ENCODE results near the gene NRROS. TPM values are rescaled to one million over a fixed set of nuclear protein-coding genes. Genes with fewer than 3 reads are reported as not detected.

Gene NRROS
- total and polyA plus RNA-seq, 4 experiments from 2014 or later = 4.6 to 20.0 (median 11.9) TPM

DNA sequence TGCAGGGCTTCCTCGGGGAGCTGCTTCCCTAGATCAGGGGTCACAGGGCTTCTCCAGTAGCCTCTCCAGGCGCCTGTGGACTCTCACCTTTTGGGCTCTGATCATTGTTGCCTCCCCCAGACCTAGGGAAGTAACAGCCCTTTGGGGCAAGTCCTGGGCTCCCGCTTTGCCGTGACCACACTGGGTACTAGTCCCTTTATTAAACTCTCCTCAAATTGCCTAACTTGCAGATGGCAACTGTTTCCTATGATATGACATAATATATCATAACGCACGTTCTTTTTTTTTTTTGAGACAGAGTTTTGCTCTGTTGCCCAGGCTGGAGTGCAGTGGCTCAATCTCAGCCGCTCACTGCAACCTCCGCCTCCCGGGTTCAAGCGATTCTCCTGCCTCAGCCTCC lies 17.9 kb upstream of the NRROS start:
- no peak overlapping the region for H3K27ac Mint-ChIP-seq
- H3K9me3 Mint-ChIP-seq = no peaks in the 10 kb centered on the region
- Histone ChIP-seq H3K27me3 (ENCODE audit: insufficient read depth, low read length) (no peaks in the 10 kb centered on the region), H3K27ac (ENCODE audit: low read depth, low read length) (no peak overlapping the region), H3K4me3 (ENCODE audit: low read length in 2 of 2) (no peak overlapping the region), H3K9me3 (ENCODE audit: control insufficient read depth in 1 of 2, low read length in 2 of 2) (no peaks in the 10 kb centered on the region), H3K36me3 (ENCODE audit: insufficient read depth, low read length) (no peaks in the 10 kb centered on the region), H3K4me1 (ENCODE audit: insufficient read depth, low read length) (peaks cover 14% of the 10 kb centered on the region)
- H3K4me1 Mint-ChIP-seq = peaks cover 13 to 30% (median 20%) of the 10 kb centered on the region in 4 donors
- ChIA-PET CTCF (ENCODE audit: partially characterized antibody) (interaction anchor here (1.8 kb wide), 1 partner anchor 12 kb away, joined by 10 read pairs; no protein-coding TSS in a partner anchor), POLR2A (ENCODE audit: partially characterized antibody) (interaction anchor here (0.9 to 1.7 kb wide), 2 partner anchors 9 to 10 kb away, joined by 3 to 4 read pairs; no protein-coding TSS in a partner anchor)
- no peaks in the 10 kb centered on the region for H3K27me3 Mint-ChIP-seq
- H3K4me3 Mint-ChIP-seq = no peak overlapping the region
- H3K36me3 Mint-ChIP-seq = no peaks in the 10 kb centered on the region
- intact Hi-C loops (cut with micrococcal nuclease) = no loop called here
- DNase-seq = no peak

DNA sequence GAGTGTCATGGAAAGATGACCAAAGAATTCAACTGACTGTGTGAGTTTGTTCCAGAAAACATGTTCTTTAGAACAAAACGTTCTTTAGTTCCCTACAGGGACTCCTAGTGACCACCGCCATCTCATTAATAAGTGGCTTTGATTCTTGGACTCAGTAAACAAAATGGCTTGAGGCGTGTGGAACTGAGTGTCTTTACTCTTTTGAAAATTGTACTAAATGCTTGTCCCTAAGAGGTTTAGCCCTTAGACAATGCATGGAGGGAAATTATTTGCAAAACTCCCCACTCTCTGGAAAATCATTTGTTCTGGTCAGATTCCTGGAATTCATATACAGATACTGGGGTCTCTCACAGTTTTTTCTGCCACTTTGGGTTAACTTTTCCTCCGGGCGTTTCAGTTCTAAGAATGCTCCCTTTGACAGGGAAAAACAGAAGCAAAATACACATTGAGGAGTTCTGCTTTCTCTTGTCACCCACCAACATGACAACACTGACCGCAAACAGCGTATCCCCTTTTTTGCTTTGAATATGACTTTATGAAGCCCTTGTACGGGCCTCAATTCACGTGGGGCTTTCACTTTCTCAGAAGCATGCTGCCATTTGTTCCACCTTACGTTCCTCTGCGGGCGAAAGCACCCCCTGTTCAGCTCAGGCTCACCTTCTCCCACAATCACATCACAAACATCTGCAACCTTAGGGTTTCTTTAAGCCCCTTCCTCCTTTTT lies 15.3 kb upstream of the NRROS start:
- no peak for DNase-seq
- no peak overlapping the region for H3K4me3 ChIP-seq (ENCODE audit: low read length in 2 of 2)
- POLR2A ChIA-PET (ENCODE audit: partially characterized antibody) = interaction anchor here (0.6 to 1.9 kb wide), 4 partner anchors 8 to 15 kb away, joined by 3 to 8 read pairs (median 4); partner anchors contain the start of gene NRROS
- peaks cover 11 to 26% (median 20%) of the 10 kb centered on the region in 4 donors for H3K4me1 Mint-ChIP-seq
- H3K27me3 ChIP-seq (ENCODE audit: insufficient read depth, low read length) = no peaks in the 10 kb centered on the region
- H3K27me3 Mint-ChIP-seq = no peaks in the 10 kb centered on the region
- no peaks in the 10 kb centered on the region for H3K36me3 ChIP-seq (ENCODE audit: insufficient read depth, low read length)
- peaks cover 17% of the 10 kb centered on the region for H3K4me1 ChIP-seq (ENCODE audit: insufficient read depth, low read length)
- intact Hi-C loops (cut with micrococcal nuclease) = no loop called here
- no peaks in the 10 kb centered on the region for H3K9me3 Mint-ChIP-seq
- peak overlapping the region; percentile 77 to 87 (median 83) for H3K4me3 Mint-ChIP-seq
- no peaks in the 10 kb centered on the region for H3K36me3 Mint-ChIP-seq
- peak overlapping the region in 6 of 7 donors; percentile 37 to 92 (median 82) for H3K27ac Mint-ChIP-seq
- CTCF ChIA-PET (ENCODE audit: partially characterized antibody) = interaction anchor here (1.1 to 1.4 kb wide), 3 partner anchors 8 to 14 kb away, joined by 3 to 6 read pairs (median 5); no protein-coding TSS in a partner anchor
- H3K9me3 ChIP-seq (ENCODE audit: control insufficient read depth in 1 of 2, low read length in 2 of 2) = no peaks in the 10 kb centered on the region
- no peak overlapping the region for H3K27ac ChIP-seq (ENCODE audit: low read depth, low read length)

DNA sequence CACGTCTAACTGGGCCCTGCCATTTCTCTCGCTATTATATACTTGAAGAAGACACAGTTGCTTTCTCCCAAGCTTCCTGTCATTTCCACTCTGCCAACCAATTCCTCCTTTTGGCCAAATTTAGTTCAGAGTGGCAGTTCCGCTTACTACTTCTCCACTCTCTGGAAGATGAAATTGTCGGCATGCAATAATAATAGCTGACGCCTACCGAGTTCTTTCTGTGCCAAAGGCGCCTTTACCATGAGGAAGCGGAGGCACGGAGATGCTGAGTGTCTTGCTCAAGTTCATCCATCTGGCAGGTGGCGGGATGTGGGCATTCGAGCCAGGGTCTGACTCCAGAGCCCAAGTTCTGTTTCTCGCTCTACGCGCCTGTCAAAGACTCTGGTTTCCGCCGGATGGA lies 14.6 kb upstream of the NRROS start:
- DNase-seq = no peak
- no peaks in the 10 kb centered on the region for H3K27me3 ChIP-seq (ENCODE audit: insufficient read depth, low read length)
- H3K27ac ChIP-seq (ENCODE audit: low read depth, low read length) = no peak overlapping the region
- Mint-ChIP-seq H3K27me3 (no peaks in the 10 kb centered on the region), H3K36me3 (no peaks in the 10 kb centered on the region), H3K27ac (peak overlapping the region in 3 of 7 donors; percentile 37 to 83 (median 82)), H3K4me1 (peaks cover 14 to 31% (median 25%) of the 10 kb centered on the region in 4 donors), H3K4me3 (peak overlapping the region in 6 of 8 donors; percentile 80 to 87 (median 83)), H3K9me3 (no peaks in the 10 kb centered on the region)
- CTCF ChIA-PET (ENCODE audit: partially characterized antibody) = interaction anchor here (1.1 to 1.4 kb wide), 2 partner anchors 12 to 15 kb away, joined by 3 to 6 read pairs; no protein-coding TSS in a partner anchor
- H3K4me3 ChIP-seq (ENCODE audit: low read length in 2 of 2) = no peak overlapping the region
- H3K9me3 ChIP-seq (ENCODE audit: control insufficient read depth in 1 of 2, low read length in 2 of 2) = no peaks in the 10 kb centered on the region
- peaks cover 24% of the 10 kb centered on the region for H3K4me1 ChIP-seq (ENCODE audit: insufficient read depth, low read length)
- POLR2A ChIA-PET (ENCODE audit: partially characterized antibody) = interaction anchor here (0.6 to 0.7 kb wide), 2 partner anchors 12 to 16 kb away, joined by 3 read pairs; no protein-coding TSS in a partner anchor
- intact Hi-C loops (cut with micrococcal nuclease) = no loop called here
- H3K36me3 ChIP-seq (ENCODE audit: insufficient read depth, low read length) = no peaks in the 10 kb centered on the region

DNA sequence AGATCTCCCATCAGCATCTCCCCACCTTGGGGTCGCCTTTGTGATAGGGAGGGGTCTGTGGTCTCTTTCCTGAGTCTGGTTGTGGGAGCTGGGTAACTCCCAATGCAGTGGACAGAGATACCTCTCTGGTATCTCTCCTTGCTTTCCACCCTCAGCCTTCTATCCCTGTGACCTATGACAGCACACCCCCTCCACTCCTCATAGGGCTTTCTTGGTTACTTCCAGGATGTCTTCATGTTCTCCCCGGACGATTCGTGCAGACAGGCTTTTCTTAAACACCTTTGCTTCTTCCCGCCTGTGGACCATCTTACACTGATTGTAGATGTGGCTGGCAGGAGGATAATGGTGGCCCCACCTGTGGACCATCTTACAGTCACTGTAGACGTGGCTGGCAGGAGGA lies 14.2 kb upstream of the NRROS start:
- Mint-ChIP-seq H3K4me1 (peaks cover 17 to 31% (median 27%) of the 10 kb centered on the region in 4 donors), H3K4me3 (peak overlapping the region in 2 of 8 donors; percentile 10 to 53), H3K27me3 (no peaks in the 10 kb centered on the region), H3K27ac (peak overlapping the region in 2 of 7 donors; percentile 10 to 81), H3K9me3 (no peaks in the 10 kb centered on the region), H3K36me3 (no peaks in the 10 kb centered on the region)
- Histone ChIP-seq H3K27ac (ENCODE audit: low read depth, low read length) (no peak overlapping the region), H3K27me3 (ENCODE audit: insufficient read depth, low read length) (no peaks in the 10 kb centered on the region), H3K9me3 (ENCODE audit: control insufficient read depth in 1 of 2, low read length in 2 of 2) (no peaks in the 10 kb centered on the region), H3K4me1 (ENCODE audit: insufficient read depth, low read length) (peaks cover 28% of the 10 kb centered on the region), H3K4me3 (ENCODE audit: low read length in 2 of 2) (no peak overlapping the region), H3K36me3 (ENCODE audit: insufficient read depth, low read length) (no peaks in the 10 kb centered on the region)
- DNase-seq = no peak
- ChIA-PET POLR2A (ENCODE audit: partially characterized antibody) (no interaction called here), CTCF (ENCODE audit: partially characterized antibody) (interaction anchor here (1.1 kb wide), 1 partner anchor 15 kb away, joined by 6 read pairs; no protein-coding TSS in a partner anchor)
- intact Hi-C loops (cut with micrococcal nuclease) = no loop called here

DNA sequence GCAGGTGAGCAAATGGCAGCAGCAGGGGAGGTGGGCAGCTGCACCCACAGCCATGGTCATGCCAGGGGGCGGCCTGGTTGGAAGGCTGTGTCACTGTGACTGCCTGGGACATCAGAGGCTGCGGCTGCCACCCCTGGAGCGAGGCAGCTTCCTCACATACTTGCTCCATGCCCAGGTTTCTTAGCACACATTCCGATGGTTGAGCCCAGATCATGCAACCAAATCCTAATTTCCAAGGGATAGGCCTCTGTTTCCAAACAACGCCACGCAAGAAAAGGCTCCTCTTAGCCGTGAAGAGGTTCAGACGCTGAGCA lies 11.6 kb upstream of the NRROS start:
- intact Hi-C loops (cut with micrococcal nuclease) = no loop called here
- Mint-ChIP-seq H3K27ac (no peak overlapping the region), H3K36me3 (peaks cover 0 to 3% of the 10 kb centered on the region in 2 donors), H3K4me1 (peaks cover 31 to 53% (median 43%) of the 10 kb centered on the region in 4 donors), H3K4me3 (no peak overlapping the region), H3K9me3 (no peaks in the 10 kb centered on the region), H3K27me3 (no peaks in the 10 kb centered on the region)
- no peaks in the 10 kb centered on the region for H3K9me3 ChIP-seq (ENCODE audit: control insufficient read depth in 1 of 2, low read length in 2 of 2)
- no peak for DNase-seq
- no peak overlapping the region for H3K27ac ChIP-seq (ENCODE audit: low read depth, low read length)
- POLR2A ChIA-PET (ENCODE audit: partially characterized antibody) = interaction anchor here (6.3 kb wide), 1 partner anchor 17 kb away, joined by 121 read pairs; no protein-coding TSS in a partner anchor
- CTCF ChIA-PET (ENCODE audit: partially characterized antibody) = interaction anchor here (1.9 kb wide), 1 partner anchor 99 kb away, joined by 7 read pairs; no protein-coding TSS in a partner anchor
- H3K27me3 ChIP-seq (ENCODE audit: insufficient read depth, low read length) = no peaks in the 10 kb centered on the region
- no peaks in the 10 kb centered on the region for H3K36me3 ChIP-seq (ENCODE audit: insufficient read depth, low read length)
- no peak overlapping the region for H3K4me3 ChIP-seq (ENCODE audit: low read length in 2 of 2)
- peaks cover 48% of the 10 kb centered on the region for H3K4me1 ChIP-seq (ENCODE audit: insufficient read depth, low read length)

DNA sequence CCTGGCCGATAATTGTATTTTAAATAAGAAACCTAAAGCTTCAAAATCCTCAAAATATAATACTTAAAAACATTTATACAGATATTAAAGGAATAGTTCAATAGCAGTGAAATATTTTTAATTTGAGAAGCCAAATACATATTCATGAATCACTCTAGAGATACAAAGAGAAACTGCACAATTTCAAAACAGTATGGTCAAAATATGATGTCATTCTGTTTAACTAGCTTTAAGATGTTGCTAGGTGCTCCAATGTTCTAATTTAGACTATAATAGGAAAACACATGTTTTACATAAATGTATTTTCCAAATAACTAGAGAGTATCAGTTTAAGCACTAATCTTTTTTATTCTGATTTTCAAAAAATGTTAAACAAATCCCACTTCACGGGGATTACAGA lies 10.3 kb upstream of the NRROS start:
- H3K27ac ChIP-seq (ENCODE audit: low read depth, low read length) = no peak overlapping the region
- H3K4me1 Mint-ChIP-seq = peaks cover 37 to 64% (median 52%) of the 10 kb centered on the region in 4 donors
- H3K36me3 Mint-ChIP-seq = peaks cover 0 to 3% of the 10 kb centered on the region in 2 donors
- H3K27me3 Mint-ChIP-seq = no peaks in the 10 kb centered on the region
- POLR2A ChIA-PET (ENCODE audit: partially characterized antibody) = interaction anchor here (1.1 to 6.3 kb wide), 4 partner anchors 9 to 48 kb away, joined by 3 to 121 read pairs (median 52); partner anchors contain the start of gene NRROS
- H3K4me3 ChIP-seq (ENCODE audit: low read length in 2 of 2) = no peak overlapping the region
- intact Hi-C loops (cut with micrococcal nuclease) = no loop called here
- H3K27me3 ChIP-seq (ENCODE audit: insufficient read depth, low read length) = no peaks in the 10 kb centered on the region
- H3K36me3 ChIP-seq (ENCODE audit: insufficient read depth, low read length) = no peaks in the 10 kb centered on the region
- H3K27ac Mint-ChIP-seq = peak overlapping the region; percentile 56 to 98 (median 96)
- H3K4me1 ChIP-seq (ENCODE audit: insufficient read depth, low read length) = peaks cover 57% of the 10 kb centered on the region
- peak overlapping the region in 3 of 8 donors; percentile 30 to 87 (median 65) for H3K4me3 Mint-ChIP-seq
- H3K9me3 Mint-ChIP-seq = peaks cover 0 to 1% (median 0%) of the 10 kb centered on the region in 8 donors
- DNase-seq = no peak
- CTCF ChIA-PET (ENCODE audit: partially characterized antibody) = interaction anchor here (1.9 to 5.7 kb wide), 3 partner anchors 18 to 100 kb away, joined by 7 to 116 read pairs (median 36); no protein-coding TSS in a partner anchor
- H3K9me3 ChIP-seq (ENCODE audit: control insufficient read depth in 1 of 2, low read length in 2 of 2) = no peaks in the 10 kb centered on the region

DNA sequence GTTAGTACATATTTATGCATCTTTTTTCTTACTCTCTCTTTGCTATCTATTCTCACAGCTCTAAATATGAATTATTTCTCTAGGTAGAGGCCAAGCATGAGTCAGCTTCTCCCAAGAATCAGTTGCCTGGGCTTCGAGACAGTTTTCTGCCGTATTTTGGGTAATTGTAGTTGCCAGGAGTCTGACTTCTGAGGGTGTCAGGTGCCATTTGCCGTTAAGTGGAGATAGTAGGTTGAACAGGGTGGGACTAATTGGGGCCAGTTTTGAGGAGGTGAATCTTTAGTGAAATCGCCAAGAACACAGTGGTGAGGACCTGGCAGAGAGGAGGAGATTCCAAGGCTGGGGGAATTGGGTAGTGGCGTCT lies 7.8 kb upstream of the NRROS start:
- Histone ChIP-seq H3K36me3 (ENCODE audit: insufficient read depth, low read length) (no peaks in the 10 kb centered on the region), H3K27ac (ENCODE audit: low read depth, low read length) (peak overlapping the region; percentile 69), H3K4me3 (ENCODE audit: low read length in 2 of 2) (peak overlapping the region; percentile 24 to 77), H3K4me1 (ENCODE audit: insufficient read depth, low read length) (peaks cover 54% of the 10 kb centered on the region), H3K27me3 (ENCODE audit: insufficient read depth, low read length) (no peaks in the 10 kb centered on the region), H3K9me3 (ENCODE audit: control insufficient read depth in 1 of 2, low read length in 2 of 2) (no peaks in the 10 kb centered on the region)
- DNase-seq = peak in 1 of 5 donors; percentile 72
- intact Hi-C loops (cut with micrococcal nuclease) = loop anchor here (1.0 to 5.0 kb wide), 7 partner anchors 9 to 94 kb away; partner anchors contain the start of genes CEP19, FBXO45, PIGX and WDR53
- Mint-ChIP-seq H3K27me3 (no peaks in the 10 kb centered on the region), H3K4me1 (peaks cover 34 to 68% (median 50%) of the 10 kb centered on the region in 4 donors), H3K4me3 (peak overlapping the region; percentile 80 to 93 (median 86)), H3K36me3 (peaks cover 0 to 3% of the 10 kb centered on the region in 2 donors), H3K27ac (peak overlapping the region; percentile 94 to 98 (median 96)), H3K9me3 (peaks cover 0 to 1% (median 0%) of the 10 kb centered on the region in 8 donors)
- POLR2A ChIA-PET (ENCODE audit: partially characterized antibody) = interaction anchor here (0.6 to 6.3 kb wide), 21 partner anchors 8 to 311 kb away, joined by 3 to 121 read pairs (median 4); partner anchors contain the start of genes CEP19, FBXO45, NCBP2 and NRROS
- CTCF ChIA-PET (ENCODE audit: partially characterized antibody) = interaction anchor here (0.6 to 5.7 kb wide), 18 partner anchors 8 to 410 kb away, joined by 3 to 116 read pairs (median 4); partner anchors contain the start of genes CEP19, NRROS and PIGX
